Sciatic nerve (tissue), 2 donors: ENCODE results near the gene GIPC1. TPM values are rescaled to one million over a fixed set of nuclear protein-coding genes. Genes with fewer than 3 reads are reported as not detected.

Source experiments
- ATAC-seq: fragments of 200-7000 bp; cut with Tn5 transposase; one replicate; pipeline ENCODE4 v1.9.1; 2020; ENCODE audit warnings: mild to moderate bottlenecking, moderate library complexity
- DNase-seq: peaks from one replicate; pipeline ENCODE4 v3.0.0-alpha.2; 2020; ENCODE audit warnings: low spot score
- intact Hi-C: fragments of 100-400 bp; cut with DNase I; formaldehyde crosslinking; loops from one replicate; pipeline ENCODE4 v1.14.2; 2022
- total RNA-seq: library from RNA; stranded (reverse); fragmentation: NEBNext Ultra II Directional; extraction: Animal tissue kit (Norgen Biotek cat#: 25700); gene quantifications from one replicate; pipeline ENCODE4 v1.2.1, GENCODE V29; 2021
- donor health status: DM: no; HTN: no; CAD: no.
- donor health status: DM: no; HTN: no; CAD: no.

The GIPC1 gene
- total RNA-seq, 1 donor from 2014 or later, result 50.2 TPM

GRCh38 chr19:14502334-14503092 is 6.6 kb upstream of the GIPC1 start:
- ATAC-seq, result no peak
- no peak for DNase-seq
- intact Hi-C loops, result no loop called here

- DNase-seq (no peak), ATAC-seq (peak; percentile 14)
- intact Hi-C loops, result no loop called here
These were observed 1.4 kb upstream of the GIPC1 start for GRCh38 chr19:14497228-14497921.

GRCh38 chr19:14496834-14497227 is 904 bp upstream of the GIPC1 start:
- intact Hi-C loops, result no loop called here
- peak; percentile 0 for ATAC-seq

GRCh38 chr19:14495672-14496028 is 277 bp downstream of the GIPC1 start:
- ATAC-seq (no peak), DNase-seq (no peak)
- intact Hi-C loops, result no loop called here

More at GRCh38 chr19:14496834-14497227, 904 bp upstream of the GIPC1 start:
- no peak for DNase-seq

GRCh38 chr19:14494910-14495671 is 836 bp downstream of the GIPC1 start:
- ATAC-seq (no peak), DNase-seq (no peak)
- intact Hi-C loops, result no loop called here

GRCh38 chr19:14494411-14494810 is 1.5 kb downstream of the GIPC1 start:
- intact Hi-C loops, result no loop called here
- DNase-seq (no peak), ATAC-seq (no peak)

GRCh38 chr19:14492756-14493337 is 3.1 kb downstream of the GIPC1 start:
- intact Hi-C loops, result no loop called here
- DNase-seq (no peak), ATAC-seq (no peak)

GRCh38 chr19:14487370-14488125 is 8.4 kb downstream of the GIPC1 start:
- DNase-seq (no peak), ATAC-seq (no peak)
- intact Hi-C loops, result no loop called here

- no peak for DNase-seq
- no peak for ATAC-seq
- intact Hi-C loops, result no loop called here
These were observed 13.6 kb downstream of the GIPC1 start for GRCh38 chr19:14482172-14482941.

GRCh38 chr19:14480700-14481079 is 15.2 kb downstream of the GIPC1 start:
- ATAC-seq, result no peak
- no peak for DNase-seq
- intact Hi-C loops, result no loop called here

- no peak for ATAC-seq
- no peak for DNase-seq
- intact Hi-C loops, result no loop called here
These were observed 15.8 kb downstream of the GIPC1 start for GRCh38 chr19:14479975-14480699.

GRCh38 chr19:14479309-14479974 is 16.5 kb downstream of the GIPC1 start:
- intact Hi-C loops, result no loop called here
- ATAC-seq (no peak), DNase-seq (no peak)

- DNase-seq (no peak), ATAC-seq (no peak)
- intact Hi-C loops, result no loop called here
These were observed 17.8 kb downstream of the GIPC1 start for GRCh38 chr19:14478113-14478545.

- intact Hi-C loops, result no loop called here
- DNase-seq (no peak), ATAC-seq (no peak)
These were observed 18.4 kb downstream of the GIPC1 start for GRCh38 chr19:14477418-14478112.

GRCh38 chr19:14476673-14477401 is 19.1 kb downstream of the GIPC1 start:
- DNase-seq (no peak), ATAC-seq (peak; percentile 70)
- intact Hi-C loops, result no loop called here

GRCh38 chr19:14476327-14476672 is 19.6 kb downstream of the GIPC1 start:
- DNase-seq, result no peak
- ATAC-seq, result no peak
- intact Hi-C loops, result no loop called here
